Medulla oblongata (tissue), 1 donor: Measurements from ENCODE around the gene NR2C2.
"Not testable (repeated sequence)": the region's sequence is repeated elsewhere in the genome, so short reads cannot be mapped to it uniquely, and the experiment has no call there.

ENCODE experiments used
- DNase-seq: peaks from one replicate; pipeline ENCODE4 v3.0.0-alpha.2; 2015; ENCODE audit errors: extremely low spot score

Gene NR2C2

GRCh38 chr3:14959359-14959943, 12.1 kb downstream of the NR2C2 start:
- no peak for DNase-seq

DNA sequence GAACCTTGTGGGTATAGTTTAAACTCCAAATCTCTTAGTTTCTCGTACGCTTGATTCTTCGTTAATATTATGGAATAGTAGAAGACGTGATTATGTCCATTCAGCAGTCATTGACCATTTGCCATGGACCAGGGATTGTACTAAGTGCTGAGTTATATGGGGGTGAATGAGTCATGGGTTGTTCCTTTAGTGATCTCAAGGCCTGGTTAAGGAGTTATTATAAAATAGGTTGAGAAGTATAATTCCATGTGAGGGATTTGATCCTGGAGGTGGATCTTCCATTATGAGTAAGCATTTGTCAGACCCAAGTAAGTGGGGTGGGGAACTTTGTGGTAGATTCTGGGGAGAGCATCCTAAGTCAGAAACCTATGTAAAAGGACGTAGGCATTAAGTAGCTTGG, 15.4 kb downstream of the NR2C2 start:
- no peak for DNase-seq

DNA sequence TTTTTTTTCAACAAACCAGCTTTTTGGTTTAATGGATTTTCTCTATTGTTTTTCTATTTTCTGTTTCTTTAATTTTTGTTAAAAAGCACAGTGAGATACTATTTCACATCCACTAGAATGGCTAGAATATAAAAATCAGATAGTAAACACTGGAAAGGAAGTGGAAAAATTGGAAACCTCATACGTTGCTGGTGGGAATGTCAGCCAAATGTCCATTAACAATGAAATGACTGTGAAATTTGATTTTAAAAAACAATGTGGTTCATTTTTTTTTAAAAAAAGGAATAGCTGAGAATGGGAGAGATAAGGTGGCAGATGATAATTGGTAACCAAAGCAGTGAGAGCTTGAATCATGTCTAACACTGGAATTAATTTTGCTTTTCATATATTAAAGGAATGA, 19.9 kb downstream of the NR2C2 start:
- no peak for DNase-seq

GRCh38 chr3:14969671-14970070, 22.3 kb downstream of the NR2C2 start:
- no peak for DNase-seq

DNA sequence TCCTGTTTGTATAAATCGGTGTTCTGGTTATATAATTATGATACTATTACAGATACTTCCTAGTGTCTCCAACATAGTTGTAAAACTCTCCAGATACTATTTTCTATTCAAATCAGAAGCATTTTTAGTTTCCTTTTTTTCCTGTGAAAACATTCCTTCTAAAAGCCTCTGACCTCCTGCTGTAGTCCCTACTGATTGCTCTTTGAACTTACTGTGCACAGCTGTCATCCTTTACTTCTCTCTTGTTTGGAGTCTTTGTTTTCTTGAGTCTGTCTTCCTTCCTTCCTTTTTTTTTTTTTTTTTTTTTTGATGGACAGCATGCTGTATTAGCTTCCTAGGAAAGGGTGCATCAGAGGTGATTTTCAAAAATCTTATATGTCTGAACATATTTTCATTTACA, 28.9 kb downstream of the NR2C2 start:
- DNase-seq: no peak

GRCh38 chr3:14980689-14981088, 33.3 kb downstream of the NR2C2 start:
- DNase-seq: no peak

- no peak for DNase-seq
Measured at GRCh38 chr3:14984581-14985113, 37.3 kb downstream of the NR2C2 start.

DNA sequence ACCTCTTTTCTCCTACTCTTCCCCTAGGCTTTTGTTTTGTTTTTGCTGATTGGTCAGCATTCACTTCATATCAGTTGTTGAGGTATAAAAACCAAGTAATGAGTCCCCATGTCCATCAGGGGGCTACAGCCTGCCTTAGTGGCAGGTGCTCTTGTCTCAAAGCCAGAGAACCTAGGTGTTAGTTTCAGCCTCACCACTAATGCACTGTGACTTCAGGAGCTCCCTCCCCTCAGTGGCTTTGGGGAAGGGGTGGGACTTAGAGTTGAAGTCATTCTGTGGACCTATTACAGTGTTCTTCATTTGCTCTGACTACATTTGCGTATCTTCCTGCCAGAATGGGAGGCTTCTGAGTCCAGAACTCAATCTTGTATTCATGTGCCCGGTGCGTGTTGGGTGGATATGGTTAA, 41.6 kb downstream of the NR2C2 start:
- no peak for DNase-seq

GRCh38 chr3:14989943-14990779, 42.8 kb downstream of the NR2C2 start:
- no peak for DNase-seq

GRCh38 chr3:14990780-14991148, 43.4 kb downstream of the NR2C2 start:
- DNase-seq: no peak

GRCh38 chr3:14991151-14991742, 43.9 kb downstream of the NR2C2 start:
- DNase-seq: no peak

- no peak for DNase-seq
Measured at GRCh38 chr3:14991818-14992612, 44.6 kb downstream of the NR2C2 start.

GRCh38 chr3:14997941-14998340, 50.6 kb downstream of the NR2C2 start:
- no peak for DNase-seq

- not testable (repeated sequence) for DNase-seq
Measured at GRCh38 chr3:14999182-14999581, 51.8 kb downstream of the NR2C2 start.

- DNase-seq: no peak
Measured at GRCh38 chr3:15007681-15008141, 60.3 kb downstream of the NR2C2 start.

DNA sequence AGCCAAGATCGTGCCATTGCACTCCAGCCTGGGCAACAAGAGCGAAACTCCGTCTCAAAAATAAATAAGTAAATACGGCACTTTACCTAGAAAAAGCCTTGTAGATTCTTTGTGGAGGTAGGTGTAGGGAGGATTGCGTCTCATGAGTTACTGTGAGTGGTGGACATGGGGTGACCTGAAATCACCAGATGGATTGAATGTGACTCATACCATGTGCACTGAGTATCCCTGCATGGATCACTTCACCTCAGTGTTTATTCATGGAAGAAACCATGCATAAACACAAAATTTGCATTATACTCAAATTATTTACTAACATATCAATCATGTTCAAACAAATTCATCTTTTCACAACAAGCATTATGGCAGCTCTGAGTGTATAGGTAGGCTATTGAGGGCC, 61.8 kb downstream of the NR2C2 start:
- DNase-seq: no peak

- DNase-seq: no peak
Measured at GRCh38 chr3:15010664-15011063, 63.3 kb downstream of the NR2C2 start.

GRCh38 chr3:15011174-15011573, 63.8 kb downstream of the NR2C2 start:
- no peak for DNase-seq

- DNase-seq: no peak
Measured at GRCh38 chr3:15014606-15015328, 67.4 kb downstream of the NR2C2 start.

DNA sequence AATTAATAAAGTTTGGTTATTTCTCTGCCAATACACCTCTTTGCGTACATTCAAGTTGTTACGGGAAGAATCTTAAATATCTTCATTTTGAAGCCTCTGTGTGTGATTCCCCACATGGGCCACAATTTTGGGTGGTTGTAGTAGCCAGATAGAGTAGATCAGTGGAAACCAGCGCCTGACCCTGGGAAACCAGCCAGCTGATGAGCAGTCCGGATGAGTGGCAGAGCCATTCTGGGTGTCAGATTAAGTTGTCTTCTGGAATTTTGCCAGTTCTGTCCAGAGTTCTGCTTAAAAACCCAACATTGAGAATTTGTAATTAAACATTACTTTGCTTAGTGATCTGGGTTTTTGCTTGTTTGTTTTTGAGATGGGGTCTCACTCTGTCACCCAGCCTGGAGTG, 68.1 kb downstream of the NR2C2 start:
- no peak for DNase-seq

DNA sequence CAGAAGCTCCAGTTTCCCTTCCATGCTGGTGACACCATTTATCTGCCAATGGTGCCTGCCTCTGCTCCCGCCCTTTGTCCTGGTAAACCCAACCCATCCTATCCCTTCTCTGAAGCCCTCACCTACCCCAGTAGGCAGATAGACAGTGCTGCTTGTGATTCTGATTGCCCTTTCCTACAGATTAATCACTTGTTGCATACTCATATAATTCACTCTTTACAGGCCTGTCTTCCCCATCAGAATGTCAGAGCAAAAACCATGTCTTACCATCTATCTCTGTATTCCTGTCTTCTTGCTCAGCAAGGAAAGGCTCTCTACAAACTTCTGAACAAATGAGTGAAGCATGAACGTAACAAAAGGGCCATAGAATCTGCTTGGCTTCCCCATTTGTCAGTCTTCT, 69.8 kb downstream of the NR2C2 start:
- DNase-seq: no peak
